ENCODE data around the gene CD4.
"Not testable (repeated sequence)": the region's sequence is repeated elsewhere in the genome, so short reads cannot be mapped to it uniquely, and the experiment has no call there.

Gene CD4

DNA sequence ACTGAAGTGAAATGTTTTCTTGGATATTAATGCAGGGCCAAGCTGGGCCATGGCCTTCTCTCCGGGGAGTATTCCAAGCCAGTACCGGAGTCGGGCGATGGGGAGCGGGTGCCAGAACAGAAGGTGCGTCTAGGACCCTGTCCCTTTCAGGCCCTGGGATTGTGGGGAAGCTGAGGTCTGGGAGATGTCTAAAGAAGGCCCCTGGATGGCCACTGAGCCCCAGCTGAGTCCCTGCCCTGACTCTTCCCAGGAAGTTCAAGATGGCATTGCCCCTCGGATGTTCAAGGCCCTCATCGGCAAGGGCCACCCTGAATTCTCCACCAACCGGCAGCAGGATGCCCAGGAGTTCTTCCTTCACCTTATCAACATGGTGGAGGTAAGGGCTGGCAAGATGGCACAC lies 70.8 kb downstream of the CD4 start:
- DNase-seq (ENCODE audit: low spot score) = no peak
- in situ Hi-C loops (cut with MboI; ENCODE audit: low sequenced_read_pairs, unreplicated experiment) = no loop called here
- TF ChIP-seq, protein P1, sequence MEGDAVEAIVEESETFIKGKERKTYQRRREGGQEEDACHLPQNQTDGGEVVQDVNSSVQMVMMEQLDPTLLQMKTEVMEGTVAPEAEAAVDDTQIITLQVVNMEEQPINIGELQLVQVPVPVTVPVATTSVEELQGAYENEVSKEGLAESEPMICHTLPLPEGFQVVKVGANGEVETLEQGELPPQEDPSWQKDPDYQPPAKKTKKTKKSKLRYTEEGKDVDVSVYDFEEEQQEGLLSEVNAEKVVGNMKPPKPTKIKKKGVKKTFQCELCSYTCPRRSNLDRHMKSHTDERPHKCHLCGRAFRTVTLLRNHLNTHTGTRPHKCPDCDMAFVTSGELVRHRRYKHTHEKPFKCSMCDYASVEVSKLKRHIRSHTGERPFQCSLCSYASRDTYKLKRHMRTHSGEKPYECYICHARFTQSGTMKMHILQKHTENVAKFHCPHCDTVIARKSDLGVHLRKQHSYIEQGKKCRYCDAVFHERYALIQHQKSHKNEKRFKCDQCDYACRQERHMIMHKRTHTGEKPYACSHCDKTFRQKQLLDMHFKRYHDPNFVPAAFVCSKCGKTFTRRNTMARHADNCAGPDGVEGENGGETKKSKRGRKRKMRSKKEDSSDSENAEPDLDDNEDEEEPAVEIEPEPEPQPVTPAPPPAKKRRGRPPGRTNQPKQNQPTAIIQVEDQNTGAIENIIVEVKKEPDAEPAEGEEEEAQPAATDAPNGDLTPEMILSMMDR (IDR thresholded peaks at IDR 0.05; ENCODE audit: borderline replicate concordance, control extremely low read depth, extremely low read depth, insufficient read depth, missing control alignments) = no peak

DNA sequence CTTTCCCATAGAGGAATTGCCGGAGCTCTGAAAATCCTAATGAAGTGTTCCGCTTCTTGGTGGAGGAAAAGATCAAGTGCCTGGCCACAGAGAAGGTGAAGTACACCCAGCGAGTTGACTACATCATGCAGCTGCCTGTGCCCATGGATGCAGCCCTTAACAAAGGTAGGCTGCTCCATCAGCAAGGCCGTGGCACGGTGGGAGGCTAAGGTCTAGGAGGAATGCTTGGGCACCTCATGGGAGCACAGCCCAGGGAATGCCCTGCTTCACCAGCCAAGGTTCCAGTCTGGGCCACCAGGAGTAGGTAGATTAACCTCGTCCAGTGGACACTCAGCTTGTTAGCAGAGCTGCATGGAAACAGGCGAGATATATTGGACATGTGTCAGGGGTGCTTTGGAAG lies 71.6 kb downstream of the CD4 start:
- TF ChIP-seq, protein P1 (IDR thresholded peaks at IDR 0.05; ENCODE audit: borderline replicate concordance, control extremely low read depth, extremely low read depth, insufficient read depth, missing control alignments) = no peak
- in situ Hi-C loops (cut with MboI; ENCODE audit: low sequenced_read_pairs, unreplicated experiment) = no loop called here
- DNase-seq (ENCODE audit: low spot score) = no peak

DNA sequence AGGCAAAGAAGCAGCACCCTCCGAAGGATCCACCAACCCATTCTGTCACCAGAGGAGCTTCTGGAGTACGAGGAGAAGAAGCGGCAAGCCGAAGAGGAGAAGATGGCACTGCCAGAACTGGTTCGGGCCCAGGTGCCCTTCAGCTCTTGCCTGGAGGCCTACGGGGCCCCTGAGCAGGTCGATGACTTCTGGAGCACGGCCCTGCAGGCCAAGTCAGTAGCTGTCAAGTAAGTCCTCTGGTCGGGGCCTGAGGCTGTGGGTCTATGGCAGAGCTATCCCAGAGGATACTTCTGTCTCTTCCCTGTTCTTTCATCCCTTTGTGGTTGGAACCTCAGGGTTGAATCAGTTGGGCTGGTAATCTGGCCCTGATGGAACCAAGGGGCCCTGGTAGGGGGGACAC lies 72.1 kb downstream of the CD4 start:
- in situ Hi-C loops (cut with MboI; ENCODE audit: low sequenced_read_pairs, unreplicated experiment) = no loop called here
- no peak for DNase-seq (ENCODE audit: low spot score)
- TF ChIP-seq, protein P1 (IDR thresholded peaks at IDR 0.05; ENCODE audit: borderline replicate concordance, control extremely low read depth, extremely low read depth, insufficient read depth, missing control alignments) = no peak

DNA sequence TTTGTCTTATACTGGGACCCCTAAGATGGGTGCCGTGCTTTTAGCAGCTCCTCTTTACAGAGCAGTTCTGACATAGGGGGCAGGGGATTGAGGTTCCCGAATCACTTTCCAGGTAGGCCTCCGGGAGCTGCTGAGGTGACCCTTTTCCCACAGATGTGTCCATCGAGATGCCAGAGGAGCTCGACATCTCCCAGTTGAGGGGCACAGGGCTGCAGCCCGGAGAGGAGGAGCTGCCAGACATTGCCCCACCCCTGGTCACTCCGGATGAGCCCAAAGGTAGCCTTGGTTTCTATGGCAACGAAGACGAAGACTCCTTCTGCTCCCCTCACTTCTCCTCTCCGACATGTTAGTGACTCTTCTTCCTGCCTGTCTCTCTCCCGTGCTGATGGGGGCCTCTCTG lies 73.7 kb downstream of the CD4 start:
- no peak for DNase-seq (ENCODE audit: low spot score)
- in situ Hi-C loops (cut with MboI; ENCODE audit: low sequenced_read_pairs, unreplicated experiment) = no loop called here
- TF ChIP-seq, protein P1 (IDR thresholded peaks at IDR 0.05; ENCODE audit: borderline replicate concordance, control extremely low read depth, extremely low read depth, insufficient read depth, missing control alignments) = no peak

DNA sequence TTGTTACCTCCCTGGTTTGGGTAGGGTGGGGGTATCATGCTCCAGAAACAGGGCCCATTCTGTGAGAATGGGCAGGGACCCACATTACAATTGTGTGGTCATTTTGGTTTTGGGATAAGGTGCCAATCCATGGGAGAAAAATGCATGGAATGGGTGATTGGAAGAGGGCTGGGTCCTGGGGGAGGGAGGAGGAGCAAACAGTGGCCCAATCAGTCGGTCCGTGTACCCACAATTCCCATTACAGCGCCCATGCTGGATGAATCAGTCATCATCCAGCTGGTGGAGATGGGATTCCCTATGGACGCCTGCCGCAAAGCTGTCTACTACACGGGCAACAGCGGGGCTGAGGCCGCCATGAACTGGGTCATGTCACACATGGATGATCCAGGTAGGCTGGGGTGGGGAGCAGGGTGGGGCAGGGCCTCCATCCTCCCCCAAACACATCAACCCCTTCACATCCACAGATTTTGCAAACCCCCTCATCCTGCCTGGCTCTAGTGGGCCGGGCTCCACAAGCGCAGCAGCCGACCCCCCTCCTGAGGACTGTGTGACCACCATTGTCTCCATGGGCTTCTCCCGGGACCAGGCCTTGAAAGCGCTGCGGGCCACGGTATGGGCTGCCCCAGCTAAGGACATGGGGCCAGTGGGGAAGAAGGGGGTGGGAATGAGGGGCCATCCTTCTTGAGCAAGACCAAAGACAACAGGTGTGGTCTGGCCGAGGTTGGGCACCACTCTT lies 74.4 kb downstream of the CD4 start:
- TF ChIP-seq, protein P1 (IDR thresholded peaks at IDR 0.05; ENCODE audit: borderline replicate concordance, control extremely low read depth, extremely low read depth, insufficient read depth, missing control alignments) = no peak
- in situ Hi-C loops (cut with MboI; ENCODE audit: low sequenced_read_pairs, unreplicated experiment) = no loop called here
- no peak for DNase-seq (ENCODE audit: low spot score)

DNA sequence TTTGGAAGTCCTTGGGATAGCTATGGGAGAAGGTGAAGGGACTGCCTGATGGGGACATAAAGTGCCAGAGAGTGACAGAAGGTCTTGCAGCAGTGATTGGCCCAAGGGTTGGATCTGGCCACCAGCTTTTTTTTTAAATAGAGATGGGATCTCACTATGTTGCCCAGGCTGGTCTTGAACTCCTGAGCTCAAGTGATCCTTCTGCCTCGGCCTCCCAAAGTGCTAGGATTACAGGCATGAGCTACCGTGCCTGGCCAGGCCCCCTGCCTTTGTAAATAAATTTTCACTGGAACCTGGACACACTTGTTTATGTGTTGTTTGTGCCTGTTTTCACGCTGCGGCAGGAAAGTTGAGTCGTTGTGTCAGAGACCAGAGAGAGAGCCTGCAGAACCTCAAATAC lies 76.0 kb downstream of the CD4 start:
- in situ Hi-C loops (cut with MboI; ENCODE audit: low sequenced_read_pairs, unreplicated experiment) = not testable (repeated sequence)

DNA sequence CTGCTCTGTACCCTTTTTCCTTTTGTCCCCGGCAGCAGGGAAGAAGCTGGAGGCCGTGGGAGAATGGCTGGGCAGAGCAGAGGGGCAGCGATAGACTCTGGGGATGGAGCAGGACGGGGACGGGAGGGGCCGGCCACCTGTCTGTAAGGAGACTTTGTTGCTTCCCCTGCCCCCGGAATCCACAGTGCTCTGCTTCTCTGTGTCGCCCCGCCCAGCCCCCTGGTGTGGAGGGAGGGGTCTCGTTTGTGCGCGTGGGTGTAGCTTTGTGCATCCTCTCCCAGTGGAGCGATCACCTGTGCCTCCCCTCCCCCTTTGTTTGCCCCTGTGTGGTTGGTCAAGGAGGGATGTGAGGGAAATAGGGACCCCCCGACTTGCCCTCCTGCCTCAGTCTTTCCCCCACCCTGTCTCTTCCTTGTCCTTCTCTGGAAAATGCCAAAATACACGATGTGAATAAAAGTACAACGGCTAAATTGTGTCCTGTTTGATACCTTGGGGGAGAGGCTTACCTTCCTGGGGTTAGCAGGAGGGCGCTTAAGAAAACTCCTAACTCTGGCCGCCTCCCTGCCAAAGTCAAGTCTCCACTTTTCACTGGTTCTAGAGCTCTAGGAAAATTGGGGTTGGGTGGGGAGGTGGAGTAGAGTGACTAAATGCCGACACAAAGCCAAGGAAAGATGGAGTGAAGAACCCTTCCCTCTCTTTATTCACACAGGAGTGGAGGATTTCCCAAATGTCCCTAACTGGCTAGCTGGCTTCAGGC lies 77.0 kb downstream of the CD4 start:
- DNase-seq (ENCODE audit: low spot score) = no peak
- TF ChIP-seq, protein P1 (IDR thresholded peaks at IDR 0.05; ENCODE audit: borderline replicate concordance, control extremely low read depth, extremely low read depth, insufficient read depth, missing control alignments) = no peak
- in situ Hi-C loops (cut with MboI; ENCODE audit: low sequenced_read_pairs, unreplicated experiment) = no loop called here

More for the DNA sequence above, 76.0 kb downstream of the CD4 start:
- DNase-seq (ENCODE audit: low spot score) = not testable (repeated sequence)

Measured in GM13976 (cell line).